ENCODE data around the gene BAHCC1. TPM values are rescaled to one million over a fixed set of nuclear protein-coding genes. Genes with fewer than 3 reads are reported as not detected.

BAHCC1 gene
- total RNA-seq, 2 experiments from 2014 or later = 0.08 to 0.25 TPM

GRCh38 chr17:81468111-81468769 lies 73.0 kb downstream of the BAHCC1 start:
- H3K27me3 Mint-ChIP-seq = no peaks in the 10 kb centered on the region
- no peak for DNase-seq
- H3K27ac Mint-ChIP-seq = no peak overlapping the region
- no peaks in the 10 kb centered on the region for H3K9me3 Mint-ChIP-seq
- no peaks in the 10 kb centered on the region for H3K4me1 Mint-ChIP-seq
- H3K36me3 Mint-ChIP-seq = no peaks in the 10 kb centered on the region
- H3K4me3 Mint-ChIP-seq = no peak overlapping the region

DNA sequence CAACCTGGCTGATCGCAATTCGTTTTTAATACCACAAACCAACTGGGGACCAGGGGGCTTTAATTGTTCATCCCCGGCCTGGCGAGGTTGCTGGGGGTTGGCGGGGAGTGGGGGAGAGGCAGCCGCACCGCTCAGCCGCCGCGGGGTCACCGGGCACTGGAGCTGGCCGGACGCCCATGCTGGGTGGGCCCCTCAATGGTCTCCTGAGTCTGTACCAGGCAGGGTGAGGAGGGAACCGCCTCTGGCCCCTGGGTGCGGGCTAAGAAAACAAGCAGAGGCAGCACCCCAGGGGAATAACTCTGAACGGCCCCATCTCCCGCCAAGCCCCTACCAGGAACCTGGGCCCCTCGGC lies 73.5 kb downstream of the BAHCC1 start:
- no peaks in the 10 kb centered on the region for H3K36me3 Mint-ChIP-seq
- H3K27ac Mint-ChIP-seq = no peak overlapping the region
- H3K9me3 Mint-ChIP-seq = no peaks in the 10 kb centered on the region
- H3K27me3 Mint-ChIP-seq = no peaks in the 10 kb centered on the region
- no peak for DNase-seq
- no peaks in the 10 kb centered on the region for H3K4me1 Mint-ChIP-seq
- H3K4me3 Mint-ChIP-seq = no peak overlapping the region

DNA sequence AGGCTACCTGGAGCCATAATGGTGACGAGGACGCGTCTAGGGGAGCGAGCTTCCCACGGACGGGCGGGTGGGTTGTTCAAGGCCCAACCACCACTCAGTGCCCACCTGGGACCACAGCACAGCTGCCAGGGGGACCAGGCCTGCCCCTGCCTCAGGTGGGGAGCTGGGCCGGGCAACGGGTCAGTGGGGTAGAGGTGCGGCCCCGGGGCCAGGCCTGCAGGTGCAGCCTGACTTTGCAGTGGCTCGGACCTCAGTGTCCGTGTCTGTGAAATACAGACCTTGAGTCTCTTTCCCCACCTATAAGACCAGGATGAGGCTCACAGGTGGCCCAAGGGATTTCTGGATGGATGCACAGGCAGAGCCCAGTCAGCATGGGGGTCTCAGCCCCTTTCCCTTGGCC lies 74.0 kb downstream of the BAHCC1 start:
- H3K9me3 Mint-ChIP-seq = no peaks in the 10 kb centered on the region
- no peaks in the 10 kb centered on the region for H3K4me1 Mint-ChIP-seq
- no peak for DNase-seq
- H3K36me3 Mint-ChIP-seq = no peaks in the 10 kb centered on the region
- no peak overlapping the region for H3K27ac Mint-ChIP-seq
- H3K27me3 Mint-ChIP-seq = no peaks in the 10 kb centered on the region
- no peak overlapping the region for H3K4me3 Mint-ChIP-seq

DNA sequence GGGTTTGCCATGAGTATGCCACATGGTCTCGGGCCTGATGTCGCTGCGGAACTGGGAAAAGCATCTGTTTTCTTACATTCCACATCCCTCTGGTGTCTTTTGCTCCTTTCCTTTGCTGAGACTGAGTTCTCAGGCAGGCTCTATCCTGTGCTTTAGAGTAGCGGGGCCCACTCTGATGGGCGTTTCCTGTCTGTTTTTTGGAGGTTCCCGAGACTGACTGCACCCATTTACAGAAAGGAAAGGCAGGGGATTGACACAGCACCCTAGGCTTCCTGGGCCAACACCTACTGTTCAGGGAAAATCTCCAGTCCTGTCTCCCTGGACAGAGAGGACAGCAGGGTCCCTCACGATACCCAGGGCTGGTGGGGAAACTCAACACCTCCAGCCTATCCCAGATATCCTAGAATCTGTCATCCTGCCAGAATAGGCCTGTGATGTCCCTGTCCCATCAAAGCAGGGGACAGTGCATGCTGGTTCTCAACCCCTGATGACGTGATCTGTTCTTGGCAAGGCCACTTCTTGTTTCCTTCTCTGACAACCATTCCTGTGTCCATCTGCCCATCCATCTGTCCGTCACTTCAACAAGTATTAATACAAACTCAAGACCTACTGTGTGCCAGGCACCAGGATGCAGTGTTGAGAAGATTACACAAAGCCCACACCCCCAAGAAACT lies 75.2 kb downstream of the BAHCC1 start:
- no peaks in the 10 kb centered on the region for H3K4me1 Mint-ChIP-seq
- H3K9me3 Mint-ChIP-seq = no peaks in the 10 kb centered on the region
- H3K36me3 Mint-ChIP-seq = no peaks in the 10 kb centered on the region
- H3K27me3 Mint-ChIP-seq = no peaks in the 10 kb centered on the region
- DNase-seq = no peak
- no peak overlapping the region for H3K4me3 Mint-ChIP-seq
- no peak overlapping the region for H3K27ac Mint-ChIP-seq

- DNase-seq = no peak
- Mint-ChIP-seq H3K36me3 (no peaks in the 10 kb centered on the region), H3K4me3 (no peak overlapping the region), H3K27ac (no peak overlapping the region), H3K27me3 (no peaks in the 10 kb centered on the region), H3K4me1 (no peaks in the 10 kb centered on the region), H3K9me3 (no peaks in the 10 kb centered on the region)
These were observed 75.9 kb downstream of the BAHCC1 start for GRCh38 chr17:81470944-81471817.

- no peak for DNase-seq
- no peak overlapping the region for H3K27ac Mint-ChIP-seq
- H3K9me3 Mint-ChIP-seq = no peaks in the 10 kb centered on the region
- H3K4me1 Mint-ChIP-seq = no peaks in the 10 kb centered on the region
- no peaks in the 10 kb centered on the region for H3K36me3 Mint-ChIP-seq
- H3K27me3 Mint-ChIP-seq = no peaks in the 10 kb centered on the region
- no peak overlapping the region for H3K4me3 Mint-ChIP-seq
These were observed 76.7 kb downstream of the BAHCC1 start for GRCh38 chr17:81471818-81472456.

GRCh38 chr17:81473019-81473418 lies 77.8 kb downstream of the BAHCC1 start:
- Mint-ChIP-seq H3K36me3 (no peaks in the 10 kb centered on the region), H3K4me1 (no peaks in the 10 kb centered on the region), H3K27ac (no peak overlapping the region), H3K9me3 (no peaks in the 10 kb centered on the region), H3K4me3 (no peak overlapping the region), H3K27me3 (no peaks in the 10 kb centered on the region)
- no peak for DNase-seq

GRCh38 chr17:81474958-81475357 lies 79.7 kb downstream of the BAHCC1 start:
- H3K4me1 Mint-ChIP-seq = no peaks in the 10 kb centered on the region
- no peak overlapping the region for H3K27ac Mint-ChIP-seq
- H3K4me3 Mint-ChIP-seq = no peak overlapping the region
- no peak for DNase-seq
- no peaks in the 10 kb centered on the region for H3K9me3 Mint-ChIP-seq
- no peaks in the 10 kb centered on the region for H3K36me3 Mint-ChIP-seq
- peaks cover 5% of the 10 kb centered on the region for H3K27me3 Mint-ChIP-seq

GRCh38 chr17:81476097-81476496 lies 80.8 kb downstream of the BAHCC1 start:
- Mint-ChIP-seq H3K9me3 (no peaks in the 10 kb centered on the region), H3K4me1 (no peaks in the 10 kb centered on the region), H3K27me3 (peaks cover 12% of the 10 kb centered on the region), H3K4me3 (no peak overlapping the region), H3K36me3 (no peaks in the 10 kb centered on the region), H3K27ac (no peak overlapping the region)
- DNase-seq = no peak

- Mint-ChIP-seq H3K27me3 (peaks cover 13% of the 10 kb centered on the region), H3K36me3 (no peaks in the 10 kb centered on the region), H3K9me3 (no peaks in the 10 kb centered on the region), H3K27ac (no peak overlapping the region), H3K4me3 (no peak overlapping the region), H3K4me1 (peaks cover under 1% of the 10 kb centered on the region)
- DNase-seq = no peak
These were observed 81.4 kb downstream of the BAHCC1 start for GRCh38 chr17:81476635-81477034.

- no peak for DNase-seq
- no peak overlapping the region for H3K4me3 Mint-ChIP-seq
- H3K36me3 Mint-ChIP-seq = no peaks in the 10 kb centered on the region
- no peaks in the 10 kb centered on the region for H3K9me3 Mint-ChIP-seq
- H3K27me3 Mint-ChIP-seq = peaks cover 19% of the 10 kb centered on the region
- H3K4me1 Mint-ChIP-seq = peaks cover 4% of the 10 kb centered on the region
- no peak overlapping the region for H3K27ac Mint-ChIP-seq
These were observed 81.9 kb downstream of the BAHCC1 start for GRCh38 chr17:81477173-81477572.

DNA sequence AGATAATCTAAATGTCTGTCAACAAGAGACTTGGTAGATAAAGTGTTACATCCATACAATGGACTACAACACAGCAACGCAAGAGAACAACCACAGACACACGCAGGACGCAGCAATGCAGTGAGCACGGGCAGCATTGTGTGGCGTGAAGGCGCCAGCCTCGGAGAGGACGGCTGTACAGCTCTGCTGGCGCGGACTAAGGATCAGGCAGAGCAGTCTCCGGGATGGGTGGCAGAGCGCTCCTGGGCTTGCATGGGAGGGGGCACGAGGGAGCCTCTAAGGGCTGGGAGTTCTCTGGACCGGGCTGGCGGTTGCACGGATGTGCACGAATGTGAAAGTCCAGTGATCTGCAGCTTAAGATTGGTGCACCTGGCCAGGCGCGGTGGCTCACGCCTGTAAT lies 82.9 kb downstream of the BAHCC1 start:
- no peak for DNase-seq
- no peak overlapping the region for H3K4me3 Mint-ChIP-seq

DNA sequence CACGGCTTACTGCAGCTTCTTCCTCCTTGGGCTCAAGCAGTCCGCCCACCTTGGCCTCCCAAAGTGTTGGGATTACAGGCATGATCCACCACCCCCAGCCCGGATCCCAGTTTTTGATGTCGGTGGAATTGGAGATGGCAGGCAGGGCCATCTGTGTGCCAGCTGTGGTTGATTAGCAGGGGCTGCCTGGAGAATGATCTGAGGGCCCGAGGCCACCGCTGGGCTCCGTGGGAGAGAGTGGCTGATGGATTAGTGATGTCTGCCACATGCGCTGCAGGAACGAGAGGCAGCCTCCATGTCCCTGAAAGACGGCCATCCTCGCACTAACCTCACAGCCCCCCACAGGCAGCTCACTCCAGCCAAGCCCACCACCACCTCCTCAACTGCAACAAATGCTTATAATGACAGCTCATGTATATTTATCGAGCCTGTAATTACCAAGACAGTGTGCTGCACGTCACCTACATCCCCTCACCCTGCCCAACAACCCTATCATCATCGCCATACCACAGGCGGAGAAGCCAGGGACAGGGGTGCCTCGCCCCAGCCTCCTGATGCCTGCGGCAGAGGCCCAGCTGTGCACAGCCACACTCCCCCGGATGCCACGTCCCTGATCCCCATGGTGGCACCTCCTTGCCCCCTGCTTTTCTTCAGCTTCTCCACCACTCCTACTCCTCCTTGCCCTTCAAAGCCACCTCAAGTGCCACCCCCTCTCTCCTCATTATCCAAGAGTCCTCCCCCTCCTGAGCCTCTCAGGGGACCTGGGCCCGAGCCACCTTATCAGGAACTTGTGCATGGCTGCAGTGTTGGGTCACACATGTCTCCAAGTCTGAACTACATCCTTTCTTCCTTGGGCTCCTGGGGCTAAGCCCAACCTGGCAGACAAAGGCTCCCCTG lies 84.2 kb downstream of the BAHCC1 start:
- Mint-ChIP-seq H3K27ac (no peak overlapping the region), H3K4me3 (no peak overlapping the region), H3K4me1 (peaks cover 12% of the 10 kb centered on the region), H3K9me3 (no peaks in the 10 kb centered on the region), H3K36me3 (no peaks in the 10 kb centered on the region), H3K27me3 (peaks cover 29% of the 10 kb centered on the region)
- no peak for DNase-seq

More for the DNA sequence above, 82.9 kb downstream of the BAHCC1 start:
- peaks cover 28% of the 10 kb centered on the region for H3K27me3 Mint-ChIP-seq
- no peaks in the 10 kb centered on the region for H3K36me3 Mint-ChIP-seq
- no peaks in the 10 kb centered on the region for H3K9me3 Mint-ChIP-seq
- peaks cover 10% of the 10 kb centered on the region for H3K4me1 Mint-ChIP-seq
- no peak overlapping the region for H3K27ac Mint-ChIP-seq

Data from activated naive CD8-positive, alpha-beta T cell treated with anti-CD3 and anti-CD28 coated beads for 36 hours (primary cell).